DND-41 (cell line): ENCODE data around the gene ATXN2.
"Not testable (repeated sequence)": the region's sequence is repeated elsewhere in the genome, so short reads cannot be mapped to it uniquely, and the experiment has no call there.

Experiments
- CTCF ChIP-seq: IDR thresholded peaks from 2 replicates; pipeline ENCODE4 v1.5.1; 2012; ENCODE audit warnings: borderline replicate concordance, low read length, moderate library complexity, mild to moderate bottlenecking; ENCODE audit not compliant: poor library complexity, severe bottlenecking; ENCODE audit errors: extremely low read depth
- EZH2 ChIP-seq: IDR thresholded peaks from 3 replicates; pipeline ENCODE4 v1.6.1; 2012; ENCODE audit warnings: borderline replicate concordance, low read depth, mild to moderate bottlenecking, moderate library complexity, low read length, inconsistent platforms; ENCODE audit not compliant: severe bottlenecking

DNA sequence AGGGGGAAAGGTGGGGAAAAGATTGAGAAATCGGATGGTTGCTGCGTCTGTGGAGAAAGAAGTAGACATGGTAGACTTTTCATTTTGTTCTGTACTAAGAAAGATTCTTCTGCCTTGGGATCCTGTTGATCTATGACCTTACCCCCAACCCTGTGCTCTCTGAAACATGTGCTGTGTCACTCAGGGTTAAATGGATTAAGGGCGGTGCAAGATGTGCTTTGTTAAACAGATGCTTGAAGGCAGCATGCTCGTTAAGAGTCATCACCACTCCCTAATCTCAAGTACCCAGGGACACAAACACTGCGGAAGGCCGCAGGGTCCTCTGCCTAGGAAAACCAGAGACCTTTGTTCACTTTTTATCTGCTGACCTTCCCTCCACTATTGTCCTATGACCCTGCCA lies 91.4 kb downstream of the ATXN2 start:
- not testable (repeated sequence) for TF ChIP-seq CTCF, EZH2
